ENCODE measurements around the gene ARHGEF12.

Gene ARHGEF12

GRCh38 chr11:120342678-120343077 lies 6.5 kb downstream of the ARHGEF12 start:
- no peak for DNase-seq (ENCODE audit: low spot score)

- no peak for DNase-seq (ENCODE audit: low spot score)
Measured at GRCh38 chr11:120343429-120343828, 7.2 kb downstream of the ARHGEF12 start.

GRCh38 chr11:120344302-120345004 lies 8.2 kb downstream of the ARHGEF12 start:
- no peak for DNase-seq (ENCODE audit: low spot score)

- no peak for DNase-seq (ENCODE audit: low spot score)
Measured at GRCh38 chr11:120346233-120346632, 10.0 kb downstream of the ARHGEF12 start.

- DNase-seq (ENCODE audit: low spot score) = no peak
Measured at GRCh38 chr11:120350637-120351036, 14.4 kb downstream of the ARHGEF12 start.

GRCh38 chr11:120352405-120352804 lies 16.2 kb downstream of the ARHGEF12 start:
- no peak for DNase-seq (ENCODE audit: low spot score)

- no peak for DNase-seq (ENCODE audit: low spot score)
Measured at GRCh38 chr11:120354068-120354467, 17.9 kb downstream of the ARHGEF12 start.

- DNase-seq (ENCODE audit: low spot score) = no peak
Measured at GRCh38 chr11:120354779-120355178, 18.6 kb downstream of the ARHGEF12 start.

GRCh38 chr11:120357620-120358019 lies 21.4 kb downstream of the ARHGEF12 start:
- DNase-seq (ENCODE audit: low spot score) = no peak

GRCh38 chr11:120358729-120359128 lies 22.5 kb downstream of the ARHGEF12 start:
- no peak for DNase-seq (ENCODE audit: low spot score)

GRCh38 chr11:120363436-120363835 lies 27.2 kb downstream of the ARHGEF12 start:
- no peak for DNase-seq (ENCODE audit: low spot score)

GRCh38 chr11:120365512-120365911 lies 29.3 kb downstream of the ARHGEF12 start:
- DNase-seq (ENCODE audit: low spot score) = no peak

- no peak for DNase-seq (ENCODE audit: low spot score)
Measured at GRCh38 chr11:120372296-120372695, 36.1 kb downstream of the ARHGEF12 start.

GRCh38 chr11:120375076-120375475 lies 38.9 kb downstream of the ARHGEF12 start:
- no peak for DNase-seq (ENCODE audit: low spot score)

GRCh38 chr11:120376547-120377182 lies 40.5 kb downstream of the ARHGEF12 start:
- DNase-seq (ENCODE audit: low spot score) = no peak

GRCh38 chr11:120378474-120378873 lies 42.3 kb downstream of the ARHGEF12 start:
- DNase-seq (ENCODE audit: low spot score) = no peak

- no peak for DNase-seq (ENCODE audit: low spot score)
Measured at GRCh38 chr11:120381401-120381800, 45.2 kb downstream of the ARHGEF12 start.

GRCh38 chr11:120383518-120384155 lies 47.4 kb downstream of the ARHGEF12 start:
- no peak for DNase-seq (ENCODE audit: low spot score)

GRCh38 chr11:120384476-120384875 lies 48.3 kb downstream of the ARHGEF12 start:
- DNase-seq (ENCODE audit: low spot score) = no peak

GRCh38 chr11:120385110-120385509 lies 48.9 kb downstream of the ARHGEF12 start:
- no peak for DNase-seq (ENCODE audit: low spot score)

- no peak for DNase-seq (ENCODE audit: low spot score)
Measured at GRCh38 chr11:120385655-120386054, 49.4 kb downstream of the ARHGEF12 start.

GRCh38 chr11:120386318-120386717 lies 50.1 kb downstream of the ARHGEF12 start:
- DNase-seq (ENCODE audit: low spot score) = no peak

GRCh38 chr11:120386774-120387371 lies 50.7 kb downstream of the ARHGEF12 start:
- no peak for DNase-seq (ENCODE audit: low spot score)
